ENCODE results near the gene SEMA4C.
A peak's percentile ranks its signal among the peaks of the same experiment; 100 is the strongest.

SEMA4C gene

DNA sequence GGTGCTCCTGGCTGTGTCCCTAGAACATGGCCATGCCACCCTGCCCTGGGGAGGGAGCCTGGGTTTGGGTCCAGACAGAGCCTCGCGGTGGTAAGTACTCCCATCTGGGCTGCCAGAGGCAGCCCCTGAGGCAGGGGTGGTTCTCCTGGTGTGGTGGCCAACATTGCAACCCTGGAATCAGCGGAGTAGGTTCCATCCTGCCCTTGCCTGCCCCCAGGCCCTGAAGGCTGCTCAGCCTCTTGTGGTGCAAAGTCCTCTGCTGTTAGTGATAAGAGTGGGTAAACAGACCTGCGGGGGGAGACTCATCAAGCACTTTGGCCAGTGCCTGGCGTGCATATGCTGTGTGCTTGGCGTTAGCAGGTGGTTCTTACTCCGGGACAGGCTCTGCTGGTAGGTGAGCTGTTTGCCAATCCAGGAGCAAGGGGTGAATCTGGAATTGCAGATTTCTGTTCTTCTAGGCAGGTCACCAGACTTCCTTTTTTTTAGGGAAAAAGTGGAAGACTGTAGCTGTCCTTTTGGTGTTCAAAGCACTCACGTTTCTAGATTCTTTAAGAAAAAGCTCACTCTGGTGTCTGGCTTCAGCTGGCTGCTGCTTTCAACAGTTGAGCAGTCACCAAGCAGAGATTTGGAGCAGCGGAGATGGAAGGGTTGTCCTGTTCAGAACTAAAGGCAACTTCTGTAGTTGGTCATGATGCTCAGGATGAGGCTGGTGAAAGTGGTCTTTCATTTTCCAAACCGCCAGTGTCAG, 50.6 kb downstream of the SEMA4C start:
- DNase-seq = no peak

DNA sequence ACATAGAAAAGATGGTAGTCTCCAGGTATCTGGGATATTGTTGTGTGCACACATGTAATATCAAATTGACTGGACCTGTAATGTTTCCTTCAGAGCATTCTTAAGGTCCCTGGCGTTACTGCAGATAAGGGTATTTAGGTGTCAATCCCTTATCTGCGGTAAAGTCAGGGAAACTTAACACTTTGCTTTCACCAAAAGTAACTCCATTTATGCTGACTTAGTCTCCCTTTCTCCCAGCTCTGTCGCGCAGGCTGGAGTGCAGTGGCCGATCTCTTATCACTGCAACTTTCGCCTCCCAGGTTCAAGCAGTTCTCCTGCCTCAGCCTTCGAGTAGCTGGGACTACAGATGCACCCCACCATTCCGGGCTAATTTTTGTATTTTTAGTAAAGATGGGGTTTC, 52.0 kb downstream of the SEMA4C start:
- DNase-seq = no peak

DNA sequence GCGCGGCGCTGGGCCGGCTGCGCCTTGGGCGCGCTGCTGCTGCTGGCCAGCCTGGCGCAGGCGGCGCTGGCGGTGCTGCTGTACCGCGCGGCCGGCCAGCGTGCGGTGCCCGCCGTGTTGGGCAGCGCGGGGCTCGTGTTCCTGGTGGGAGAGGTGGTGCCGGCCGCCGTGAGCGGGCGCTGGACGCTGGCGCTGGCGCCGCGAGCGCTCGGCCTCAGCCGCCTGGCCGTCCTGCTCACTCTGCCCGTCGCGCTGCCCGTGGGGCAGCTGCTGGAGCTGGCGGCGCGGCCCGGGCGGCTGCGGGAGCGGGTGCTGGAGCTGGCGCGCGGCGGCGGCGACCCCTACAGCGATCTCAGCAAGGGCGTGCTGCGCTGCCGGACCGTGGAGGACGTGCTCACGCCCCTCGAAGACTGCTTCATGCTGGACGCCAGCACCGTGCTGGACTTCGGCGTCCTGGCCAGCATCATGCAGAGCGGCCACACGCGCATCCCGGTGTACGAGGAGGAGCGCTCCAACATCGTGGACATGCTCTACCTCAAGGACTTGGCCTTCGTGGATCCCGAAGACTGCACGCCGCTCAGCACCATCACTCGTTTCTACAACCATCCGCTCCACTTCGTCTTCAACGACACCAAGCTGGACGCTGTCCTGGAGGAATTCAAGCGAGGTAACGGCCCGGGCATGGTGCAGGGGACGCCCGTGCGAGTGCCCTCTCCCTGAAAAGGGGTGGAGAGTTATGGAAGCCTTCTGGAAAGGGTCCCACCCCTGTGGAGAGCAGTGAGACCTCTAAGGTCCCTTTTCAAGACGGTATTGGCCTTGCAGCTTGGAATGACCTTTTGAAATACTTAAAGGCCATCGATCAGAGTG, 52.8 kb downstream of the SEMA4C start:
- DNase-seq = no peak

DNA sequence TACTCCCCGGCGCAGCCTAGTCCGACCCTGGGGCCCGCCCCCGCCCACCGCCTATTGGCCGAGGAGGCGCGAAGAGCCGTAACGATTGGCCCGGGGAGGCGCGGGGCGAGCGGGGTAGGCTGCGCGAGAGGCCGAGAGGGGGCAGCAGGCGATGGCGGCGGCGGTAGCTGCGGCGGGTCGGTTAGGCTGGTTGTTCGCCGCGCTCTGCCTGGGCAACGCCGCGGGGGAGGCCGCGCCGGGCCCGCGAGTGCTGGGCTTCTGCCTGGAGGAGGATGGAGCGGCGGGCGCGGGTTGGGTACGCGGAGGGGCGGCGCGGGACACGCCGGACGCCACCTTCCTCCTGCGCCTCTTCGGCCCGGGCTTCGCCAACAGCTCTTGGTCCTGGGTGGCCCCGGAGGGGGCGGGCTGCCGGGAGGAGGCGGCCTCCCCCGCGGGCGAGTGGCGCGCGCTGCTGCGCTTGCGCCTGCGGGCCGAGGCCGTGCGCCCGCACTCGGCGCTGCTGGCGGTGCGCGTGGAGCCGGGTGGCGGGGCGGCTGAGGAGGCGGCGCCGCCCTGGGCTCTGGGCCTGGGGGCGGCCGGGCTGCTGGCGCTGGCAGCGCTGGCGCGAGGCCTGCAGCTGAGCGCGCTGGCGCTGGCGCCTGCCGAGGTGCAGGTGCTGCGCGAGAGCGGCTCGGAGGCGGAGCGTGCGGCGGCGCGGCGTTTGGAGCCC, 53.6 kb downstream of the SEMA4C start, which contains the start of gene CNNM3:
Gene CNNM3 (plus strand): TSS at position 142 of the 709 bp plus-strand sequence. CDS start 10 bp downstream, at position 152.
- peak; percentile 89 for DNase-seq

DNA sequence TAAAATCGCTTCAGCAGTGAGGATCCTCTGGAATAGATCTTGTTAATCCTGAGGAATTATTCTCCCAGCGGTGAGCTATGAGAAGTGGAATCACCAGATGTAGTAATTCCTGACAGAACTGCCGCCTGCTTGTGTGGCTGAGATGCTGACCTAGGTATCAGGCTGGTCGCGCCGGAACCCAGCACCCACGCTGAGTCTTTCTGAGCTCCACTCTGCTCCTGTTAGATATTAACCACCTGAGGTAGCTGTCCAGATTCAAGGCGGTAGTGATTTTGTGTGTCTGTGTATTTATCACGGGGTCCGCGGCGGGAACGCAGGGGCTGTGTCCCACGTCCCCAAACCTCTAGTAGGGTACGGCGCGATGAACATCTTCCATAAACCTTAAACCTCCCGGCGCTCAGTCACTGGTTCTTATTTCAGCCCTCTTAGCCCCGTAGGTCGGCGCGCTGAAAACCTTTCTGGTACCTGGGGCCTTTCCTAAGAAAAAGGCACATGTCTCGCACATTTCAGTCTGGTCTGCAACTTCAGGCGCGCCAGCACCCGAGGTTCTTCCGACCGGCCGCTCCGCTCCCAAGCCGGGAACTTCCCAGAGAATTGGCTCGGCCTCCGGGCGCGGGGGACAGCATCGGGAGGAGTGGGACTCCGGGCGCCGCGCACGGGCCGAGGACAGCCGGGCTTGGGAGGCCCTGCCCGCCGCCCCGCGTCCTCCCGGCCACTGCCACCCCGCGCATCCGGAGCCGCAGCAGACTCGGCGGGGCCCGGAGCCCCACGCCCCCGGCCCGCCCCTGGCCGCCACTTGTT, 54.4 kb downstream of the SEMA4C start:
- no peak for DNase-seq

DNA sequence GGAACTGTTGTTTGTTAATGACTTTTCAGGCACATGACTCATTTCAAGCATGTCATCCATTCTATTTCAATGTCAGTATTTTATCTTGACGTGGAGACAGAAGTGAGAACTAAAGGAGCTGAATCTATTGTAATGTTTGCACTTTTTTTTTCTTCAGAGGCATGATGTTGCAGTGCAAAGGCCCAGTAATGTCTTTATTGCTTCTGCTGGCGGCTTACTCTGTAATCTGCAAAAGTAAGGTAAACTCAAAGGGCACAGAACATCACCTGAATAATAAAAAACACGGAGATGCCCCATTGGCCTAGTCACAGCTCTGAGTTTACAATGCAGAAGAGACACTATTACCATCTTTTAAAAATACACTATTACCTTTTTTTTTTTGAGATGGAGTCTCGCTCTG, 56.2 kb downstream of the SEMA4C start:
- DNase-seq = no peak

DNA sequence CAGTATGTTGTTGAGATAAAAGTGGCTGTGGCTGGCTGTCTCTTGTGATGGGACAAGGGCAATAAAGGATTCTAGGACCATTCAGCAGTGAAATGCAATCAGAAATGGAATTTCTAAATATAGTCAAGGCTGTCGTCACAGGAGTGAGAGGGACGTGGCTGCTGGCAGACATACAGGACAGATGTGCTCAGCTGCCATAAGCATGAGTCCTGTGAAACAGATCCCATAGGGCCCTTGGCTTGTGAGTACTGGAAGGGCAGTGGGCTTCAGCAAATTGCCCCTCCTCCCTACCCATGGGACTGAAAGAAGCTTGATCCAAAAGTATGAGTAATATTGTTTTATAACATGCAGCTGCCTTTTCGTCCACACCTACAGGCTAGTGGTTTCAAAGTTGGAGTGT, 58.0 kb downstream of the SEMA4C start:
- DNase-seq = no peak

DNA sequence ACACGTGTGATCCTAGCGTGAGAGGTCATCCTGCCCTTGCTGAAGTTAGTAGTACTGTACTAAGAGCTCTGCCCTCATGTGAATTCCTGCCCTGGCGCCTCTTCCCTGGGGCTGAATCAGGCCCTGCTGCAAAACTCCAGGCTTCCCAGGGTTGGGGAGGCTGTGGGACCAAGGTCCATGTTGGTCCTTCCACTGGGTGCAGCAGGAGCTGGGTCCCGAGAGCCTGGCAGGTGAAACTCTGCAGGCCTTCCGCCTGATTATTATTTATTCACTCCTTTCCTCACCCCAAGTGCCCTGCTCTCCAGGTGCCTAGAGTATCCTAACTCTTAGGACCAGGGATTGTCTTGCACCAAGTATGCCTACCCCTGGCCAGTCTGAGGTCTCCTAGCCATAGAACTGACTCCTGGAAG, 59.1 kb downstream of the SEMA4C start:
- DNase-seq = no peak

DNA sequence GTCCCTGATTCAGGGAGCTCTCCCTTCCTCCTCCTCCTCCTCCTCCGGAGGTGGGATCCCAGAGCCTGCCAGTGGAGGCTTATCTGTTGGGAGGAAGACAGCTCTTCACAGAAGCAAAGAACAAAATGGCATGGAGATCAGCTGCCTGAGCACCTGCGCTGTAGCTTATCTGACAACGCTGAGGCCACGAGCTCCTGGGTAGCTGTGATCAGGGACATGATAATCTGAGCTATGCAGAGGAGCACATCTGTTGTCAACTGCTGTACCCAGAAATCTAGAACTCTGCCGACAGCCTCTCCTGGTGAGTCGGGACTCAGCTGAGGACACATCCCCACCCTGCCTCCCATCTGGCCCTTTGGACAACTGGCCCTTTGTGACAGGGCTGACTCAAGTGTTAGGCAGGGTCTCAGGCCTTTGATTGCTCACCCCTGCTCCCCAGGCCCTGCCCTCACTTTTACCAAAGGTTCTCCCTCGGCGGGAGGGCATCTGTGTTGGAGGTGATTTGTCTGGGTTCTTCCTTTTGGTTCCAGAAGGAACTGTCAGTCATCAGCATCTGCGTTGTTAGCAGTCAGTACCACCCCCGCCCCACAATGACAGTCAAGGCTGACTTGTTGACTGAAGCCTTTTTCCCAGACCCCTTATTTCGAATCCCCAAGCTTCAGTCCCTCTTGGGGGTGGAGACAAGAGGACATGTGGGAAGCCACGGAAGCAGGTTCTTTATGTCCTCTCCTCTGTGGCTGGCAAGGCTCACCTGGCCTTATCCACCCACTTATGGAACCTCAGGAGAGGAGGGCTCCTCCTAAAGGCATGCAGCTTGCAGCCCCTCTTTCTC, 59.7 kb downstream of the SEMA4C start:
- no peak for DNase-seq
